ENCODE data around the gene SCO1. TPM values are rescaled to one million over a fixed set of nuclear protein-coding genes. Genes with fewer than 3 reads are reported as not detected.

SCO1 gene
- total RNA-seq, 1 experiment from 2014 or later, result 60.3 TPM

DNA sequence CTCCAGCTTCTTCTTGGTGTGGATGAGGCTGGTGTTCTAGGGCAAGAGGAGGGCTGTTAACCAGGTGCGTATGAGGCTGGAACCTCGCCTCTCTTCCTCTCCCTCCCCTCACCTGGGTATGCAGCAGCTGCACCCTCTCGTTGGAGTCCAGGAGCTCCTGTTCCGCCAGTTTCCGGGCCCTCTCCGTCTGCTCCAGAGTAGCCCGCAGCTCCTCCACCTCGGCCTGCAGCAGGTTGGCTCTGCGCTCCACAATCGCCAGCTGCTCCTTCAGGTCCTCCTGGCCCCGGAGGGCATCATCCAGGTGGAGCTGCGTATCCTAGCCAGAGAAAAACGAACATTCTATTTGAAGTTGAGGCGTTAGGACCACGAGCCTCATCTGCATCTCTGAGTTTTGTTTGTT lies 65.6 kb downstream of the SCO1 start:
- no peak overlapping the region for H3K4me3 Mint-ChIP-seq

More for the DNA sequence above, 65.6 kb downstream of the SCO1 start:
- Histone ChIP-seq H3K4ac (ENCODE audit: low read depth, low read length) (no peak overlapping the region), H3K23ac (ENCODE audit: insufficient read length, low read depth, low read length) (no peak overlapping the region), H3K79me1 (ENCODE audit: insufficient read depth, low read depth, low read length, poor library complexity, severe bottlenecking) (no peaks in the 10 kb centered on the region), H3K18ac (ENCODE audit: insufficient read length, low read depth, low read length) (no peak overlapping the region), H2BK20ac (ENCODE audit: low read depth, low read length, poor library complexity, severe bottlenecking) (no peak overlapping the region), H3T11ph (ENCODE audit: low read length) (no peak overlapping the region), H4K8ac (replicated peaks; ENCODE audit: insufficient read length, low read depth, low read length) (no peak overlapping the region), H4K5ac (ENCODE audit: insufficient read length, low read depth, low read length) (no peak overlapping the region), H2AFZ (ENCODE audit: low read length) (no peak overlapping the region), H3K23me2 (ENCODE audit: insufficient read length, low read depth, low read length, poor library complexity, severe bottlenecking) (no peaks in the 10 kb centered on the region), H3K79me2 (ENCODE audit: insufficient read depth, low read length) (no peaks in the 10 kb centered on the region), H3K27ac (ENCODE audit: insufficient read length, low read depth, low read length) (no peak overlapping the region), H4K20me1 (ENCODE audit: control insufficient read depth, insufficient read depth, insufficient read length) (no peaks in the 10 kb centered on the region), H3K4me1 (ENCODE audit: insufficient read depth, low read length) (no peaks in the 10 kb centered on the region), H2BK5ac (ENCODE audit: insufficient read length, low read length) (no peak overlapping the region), H2BK120ac (ENCODE audit: low read depth, low read length, poor library complexity, severe bottlenecking) (no peak overlapping the region), H3K56ac (ENCODE audit: insufficient read length, low read depth, low read length) (no peak overlapping the region), H3K4me2 (ENCODE audit: insufficient read depth, insufficient read length, low read length) (no peak overlapping the region), H3K27me3 (ENCODE audit: insufficient read depth, low read length) (no peaks in the 10 kb centered on the region), H3K14ac (ENCODE audit: insufficient read depth, low read length) (no peak overlapping the region; the same call in 1 of the 2 replicates), H2BK15ac (ENCODE audit: low read depth, low read length) (no peak overlapping the region), H3K9me3 (ENCODE audit: control insufficient read depth, low read depth, low read length) (no peaks in the 10 kb centered on the region), H2BK12ac (ENCODE audit: insufficient read length, low read depth, low read length) (no peak overlapping the region), H3K9ac (ENCODE audit: extremely low read depth, insufficient read length, low read length) (no peak overlapping the region), H4K91ac (ENCODE audit: insufficient read length, low read depth, low read length) (no peak overlapping the region), H2AK5ac (ENCODE audit: insufficient read length, low read length) (no peak overlapping the region)
- Mint-ChIP-seq H3K36me3 (ENCODE audit: insufficient read depth in 1 of 3, low read depth in 3 of 3) (peaks cover 5 to 13% (median 12%) of the 10 kb centered on the region in 3 experiments; a peak in 6 of 7 replicates), H3K4me1 (no peaks in the 10 kb centered on the region), H3K27ac (no peak overlapping the region), H3K27me3 (ENCODE audit: low read depth) (peaks cover 1% of the 10 kb centered on the region; the same call in 1 of the 2 replicates), H3K9me3 (no peaks in the 10 kb centered on the region; a peak in 1 of 5 replicates)
- TF ChIP-seq, protein P1, sequence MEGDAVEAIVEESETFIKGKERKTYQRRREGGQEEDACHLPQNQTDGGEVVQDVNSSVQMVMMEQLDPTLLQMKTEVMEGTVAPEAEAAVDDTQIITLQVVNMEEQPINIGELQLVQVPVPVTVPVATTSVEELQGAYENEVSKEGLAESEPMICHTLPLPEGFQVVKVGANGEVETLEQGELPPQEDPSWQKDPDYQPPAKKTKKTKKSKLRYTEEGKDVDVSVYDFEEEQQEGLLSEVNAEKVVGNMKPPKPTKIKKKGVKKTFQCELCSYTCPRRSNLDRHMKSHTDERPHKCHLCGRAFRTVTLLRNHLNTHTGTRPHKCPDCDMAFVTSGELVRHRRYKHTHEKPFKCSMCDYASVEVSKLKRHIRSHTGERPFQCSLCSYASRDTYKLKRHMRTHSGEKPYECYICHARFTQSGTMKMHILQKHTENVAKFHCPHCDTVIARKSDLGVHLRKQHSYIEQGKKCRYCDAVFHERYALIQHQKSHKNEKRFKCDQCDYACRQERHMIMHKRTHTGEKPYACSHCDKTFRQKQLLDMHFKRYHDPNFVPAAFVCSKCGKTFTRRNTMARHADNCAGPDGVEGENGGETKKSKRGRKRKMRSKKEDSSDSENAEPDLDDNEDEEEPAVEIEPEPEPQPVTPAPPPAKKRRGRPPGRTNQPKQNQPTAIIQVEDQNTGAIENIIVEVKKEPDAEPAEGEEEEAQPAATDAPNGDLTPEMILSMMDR (conservative IDR thresholded peaks at IDR 0.05), result no peak
- no peak for DNase-seq
- no CpG with 5 or more reads among the region's 15 CpGs for WGBS (ENCODE audit: extremely low coverage, insufficient read length, low lambda C conversion rate)
